Inferior parietal cortex (tissue), 1 donor: ENCODE results near the gene TRAM2.

ENCODE experiments used
- DNase-seq: peaks from one replicate; pipeline ENCODE4 v3.0.0-alpha.2; 2016; ENCODE audit errors: extremely low spot score

TRAM2 gene

GRCh38 chr6:52595000-52595795 is 18.3 kb upstream of the TRAM2 start:
- DNase-seq: no peak

- no peak for DNase-seq
These were observed 17.4 kb upstream of the TRAM2 start for GRCh38 chr6:52594221-52594620.

- DNase-seq: no peak
These were observed 15.0 kb upstream of the TRAM2 start for GRCh38 chr6:52591832-52592231.

- no peak for DNase-seq
These were observed 13.5 kb upstream of the TRAM2 start for GRCh38 chr6:52590152-52590891.

GRCh38 chr6:52588710-52589091 is 11.8 kb upstream of the TRAM2 start:
- no peak for DNase-seq

- DNase-seq: no peak
These were observed 11.3 kb upstream of the TRAM2 start for GRCh38 chr6:52588087-52588709.

GRCh38 chr6:52587001-52587400 is 10.1 kb upstream of the TRAM2 start:
- no peak for DNase-seq

GRCh38 chr6:52584203-52584602 is 7.3 kb upstream of the TRAM2 start:
- DNase-seq: no peak

- no peak for DNase-seq
These were observed 6.1 kb upstream of the TRAM2 start for GRCh38 chr6:52582996-52583395.

- no peak for DNase-seq
These were observed 5.6 kb upstream of the TRAM2 start for GRCh38 chr6:52582446-52582845.

GRCh38 chr6:52580905-52581304 is 4.0 kb upstream of the TRAM2 start:
- no peak for DNase-seq

- DNase-seq: no peak
These were observed 2.3 kb upstream of the TRAM2 start for GRCh38 chr6:52579006-52579660.

GRCh38 chr6:52577778-52578463 is 1.1 kb upstream of the TRAM2 start:
- DNase-seq: no peak

GRCh38 chr6:52576392-52577021 is 353 bp downstream of the TRAM2 start:
- peak; percentile 29 for DNase-seq

- no peak for DNase-seq
These were observed 837 bp downstream of the TRAM2 start for GRCh38 chr6:52576054-52576391.

- DNase-seq: no peak
These were observed 1.4 kb downstream of the TRAM2 start for GRCh38 chr6:52575502-52575892.

GRCh38 chr6:52574709-52575501 is 2.0 kb downstream of the TRAM2 start:
- no peak for DNase-seq

GRCh38 chr6:52573295-52573694 is 3.6 kb downstream of the TRAM2 start:
- no peak for DNase-seq

GRCh38 chr6:52572536-52572935 is 4.3 kb downstream of the TRAM2 start:
- no peak for DNase-seq

- no peak for DNase-seq
These were observed 5.6 kb downstream of the TRAM2 start for GRCh38 chr6:52571099-52571755.
